ENCODE results near the gene NECAB3.
"Not testable (repeated sequence)": the region's sequence is repeated elsewhere in the genome, so short reads cannot be mapped to it uniquely, and the experiment has no call there.

Gene NECAB3

GRCh38 chr20:33674294-33675135 lies at the start of gene NECAB3:
Gene NECAB3 (minus strand): TSS chr20:33674428. CDS start chr20:33674352, 76 bp downstream.
- peak in 2 of 3 experiments; percentile 30 to 66 for DNase-seq (ENCODE audit: low read depth in 3 of 3)

- DNase-seq (ENCODE audit: low read depth in 3 of 3), result no peak
Observed at GRCh38 chr20:33721391-33722140, 47.3 kb upstream of the NECAB3 start.

GRCh38 chr20:33719989-33720709 lies 45.9 kb upstream of the NECAB3 start, which contains the start of gene PXMP4:
Gene PXMP4 (minus strand): TSS chr20:33720310. CDS start chr20:33720207, 103 bp downstream.
- peak; percentile 71 to 84 (median 82) for DNase-seq (ENCODE audit: low read depth in 3 of 3)

- peak in 1 of 3 experiments; percentile 4 for DNase-seq (ENCODE audit: low read depth in 3 of 3)
Observed at GRCh38 chr20:33719277-33719988, 45.2 kb upstream of the NECAB3 start.

GRCh38 chr20:33716498-33716897 lies 42.3 kb upstream of the NECAB3 start:
- no peak for DNase-seq (ENCODE audit: low read depth in 3 of 3)

GRCh38 chr20:33713865-33714367 lies 39.7 kb upstream of the NECAB3 start:
- no peak for DNase-seq (ENCODE audit: low read depth in 3 of 3)

- no peak for DNase-seq (ENCODE audit: low read depth in 3 of 3)
Observed at GRCh38 chr20:33711446-33711738, 37.2 kb upstream of the NECAB3 start.

GRCh38 chr20:33710681-33711445 lies 36.6 kb upstream of the NECAB3 start:
- no peak for DNase-seq (ENCODE audit: low read depth in 3 of 3)

GRCh38 chr20:33709905-33710541 lies 35.8 kb upstream of the NECAB3 start:
- DNase-seq (ENCODE audit: low read depth in 3 of 3), result no peak

GRCh38 chr20:33709398-33709797 lies 35.2 kb upstream of the NECAB3 start:
- DNase-seq (ENCODE audit: low read depth in 3 of 3), result no peak

- DNase-seq (ENCODE audit: low read depth in 3 of 3), result no peak
Observed at GRCh38 chr20:33707668-33708067, 33.4 kb upstream of the NECAB3 start.

- no peak for DNase-seq (ENCODE audit: low read depth in 3 of 3)
Observed at GRCh38 chr20:33704197-33704924, 30.1 kb upstream of the NECAB3 start.

- DNase-seq (ENCODE audit: low read depth in 3 of 3), result no peak
Observed at GRCh38 chr20:33703498-33704137, 29.4 kb upstream of the NECAB3 start.

GRCh38 chr20:33702861-33703260 lies 28.6 kb upstream of the NECAB3 start:
- DNase-seq (ENCODE audit: low read depth in 3 of 3), result no peak

GRCh38 chr20:33701629-33702450 lies 27.6 kb upstream of the NECAB3 start:
- DNase-seq (ENCODE audit: low read depth in 3 of 3), result no peak

- not testable (repeated sequence) for DNase-seq (ENCODE audit: low read depth in 3 of 3)
Observed at GRCh38 chr20:33700696-33701441, 26.6 kb upstream of the NECAB3 start.

GRCh38 chr20:33698966-33699365 lies 24.7 kb upstream of the NECAB3 start:
- DNase-seq (ENCODE audit: low read depth in 3 of 3), result not testable (repeated sequence)
